CD14-positive monocyte (primary cell): ENCODE measurements around the gene CARMIL1. TPM values are rescaled to one million over a fixed set of nuclear protein-coding genes. Genes with fewer than 3 reads are reported as not detected.

Experiments
- DNase-seq, 3 donors: peaks; one replicate each; pipeline ENCODE4 v3.0.0-alpha.2; 2011 to 2022
- H2AFZ ChIP-seq: 2 replicates; pipeline ENCODE4 v1.6.0; 2012; ENCODE audit warnings: mild to moderate bottlenecking, low read depth, low read length, inconsistent platforms; ENCODE audit not compliant: insufficient read depth, poor library complexity, severe bottlenecking
- H3K27ac ChIP-seq, 2 donors: 1 replicate in 1 of 2; 2 replicates in 1 of 2; pipeline ENCODE4 v1.5.1; 2012 to 2013; ENCODE audit warnings: low read length in 2 of 2, control low read depth in 1 of 2, inconsistent platforms in 1 of 2, low read depth in 1 of 2, mild to moderate bottlenecking in 1 of 2
- H3K27me3 ChIP-seq, 2 donors: one replicate each; pipeline versions ENCODE4 v1.6.0 to v1.6.1; 2011 to 2013; ENCODE audit warnings: low read length in 2 of 2; ENCODE audit not compliant: control insufficient read depth in 2 of 2, insufficient read depth in 2 of 2
- H3K36me3 ChIP-seq, 2 donors: replicated peaks in 1 of 2; 1 replicate in 1 of 2; 2 replicates in 1 of 2; pipeline versions ENCODE4 v1.5.1 to v1.6.1; 2012 to 2013; ENCODE audit warnings: low read length in 2 of 2, control low read depth in 1 of 2, inconsistent platforms in 1 of 2, mild to moderate bottlenecking in 1 of 2; ENCODE audit not compliant: insufficient read depth in 2 of 2, control insufficient read depth in 1 of 2
- H3K4me1 ChIP-seq, 2 donors: 1 replicate in 1 of 2; 2 replicates in 1 of 2; pipeline versions ENCODE4 v1.5.1 to v1.6.1; 2012 to 2013; ENCODE audit warnings: low read length in 2 of 2, control low read depth in 1 of 2, inconsistent platforms in 1 of 2, mild to moderate bottlenecking in 1 of 2, moderate library complexity in 1 of 2; ENCODE audit not compliant: insufficient read depth in 2 of 2, control insufficient read depth in 1 of 2
- H3K4me2 ChIP-seq: replicated peaks from 2 replicates; pipeline ENCODE3; 2012; ENCODE audit warnings: low read length, moderate library complexity, mild to moderate bottlenecking; ENCODE audit not compliant: poor library complexity, severe bottlenecking; ENCODE audit errors: extremely low read depth
- H3K4me3 ChIP-seq, 3 experiments: fragments of 200-600 bp in 1 of 3; sonication (generic) in 1 of 3; replicated peaks in 1 of 3; 1 replicate in 2 of 3; 2 replicates in 1 of 3; pipeline ENCODE4 v1.5.1; 2011 to 2013; ENCODE audit warnings: low read length in 3 of 3, mild to moderate bottlenecking in 3 of 3, control low read depth in 2 of 3, low read depth in 2 of 3, inconsistent platforms in 1 of 3, moderate library complexity in 1 of 3
- H3K79me2 ChIP-seq: 2 replicates; pipeline ENCODE4 v1.6.0; 2012; ENCODE audit warnings: mild to moderate bottlenecking, control low read depth, inconsistent platforms, low read length, moderate library complexity; ENCODE audit not compliant: insufficient read depth
- H3K9ac ChIP-seq: 2 replicates; pipeline ENCODE4 v1.6.0; 2017; ENCODE audit warnings: low read length, mild to moderate bottlenecking; ENCODE audit not compliant: insufficient read depth, poor library complexity, severe bottlenecking
- H3K9me3 ChIP-seq, 2 donors: replicated peaks in 1 of 2; 1 replicate in 1 of 2; 2 replicates in 1 of 2; pipeline versions ENCODE4 v1.5.1 to v1.6.1; 2012 to 2013; ENCODE audit warnings: low read length in 2 of 2, control low read depth in 1 of 2; ENCODE audit not compliant: control insufficient read depth in 1 of 2, insufficient read depth in 1 of 2
- H4K20me1 ChIP-seq: 2 replicates; pipeline ENCODE4 v1.6.0; 2012; ENCODE audit warnings: mild to moderate bottlenecking, low read length, control low read depth, moderate library complexity; ENCODE audit not compliant: insufficient read depth
- H3K27ac Mint-ChIP-seq, 7 donors: one replicate each; pipeline ENCODE4 v1.8.0; 2020; ENCODE audit warnings: mild to moderate bottlenecking in 7 of 7, mixed read lengths in 7 of 7, moderate library complexity in 6 of 7, inconsistent platforms in 2 of 7
- H3K27me3 Mint-ChIP-seq, 3 donors: one replicate each; pipeline ENCODE4 v1.8.0; 2021 to 2022; ENCODE audit warnings: low read depth in 3 of 3, mild to moderate bottlenecking in 3 of 3, mixed read lengths in 3 of 3, moderate library complexity in 3 of 3, inconsistent platforms in 1 of 3
- H3K36me3 Mint-ChIP-seq, 2 donors: one replicate each; pipeline ENCODE4 v1.8.0; 2020; ENCODE audit warnings: mixed read lengths in 2 of 2, inconsistent platforms in 1 of 2, mild to moderate bottlenecking in 1 of 2
- H3K4me1 Mint-ChIP-seq: one replicate; pipeline ENCODE4 v1.8.0; 2020; ENCODE audit warnings: mild to moderate bottlenecking, mixed read lengths
- H3K4me3 Mint-ChIP-seq, 2 donors: one replicate each; pipeline ENCODE4 v1.8.0; 2020; ENCODE audit warnings: mild to moderate bottlenecking in 2 of 2, mixed read lengths in 2 of 2, moderate library complexity in 1 of 2
- H3K9me3 Mint-ChIP-seq, 7 donors: one replicate each; pipeline ENCODE4 v1.8.0; 2020 to 2022; ENCODE audit warnings: mixed read lengths in 7 of 7, mild to moderate bottlenecking in 6 of 7, moderate library complexity in 6 of 7, inconsistent platforms in 2 of 7
- WGBS: methylation state at CpG from one replicate; pipeline ENCODE4 v1.1.5; 2013; ENCODE audit warnings: missing lambda C conversion rate; ENCODE audit not compliant: insufficient coverage; 5-methylcytosine and 5-hydroxymethylcytosine counted together
- intact Hi-C, 2 donors: fragments of 100-400 bp; cut with micrococcal nuclease; formaldehyde crosslinking; loops; one replicate each; pipeline versions ENCODE4 v1.15.0 to v1.15.1; 2023
- polyA plus RNA-seq, 3 donors: library from polyadenylated mRNA; depleted of rRNA in 1 of 3; unstranded in 2 of 3; stranded (reverse) in 1 of 3; fragments of 300-500 nt in 2 of 3; fragments of >200 nt in 1 of 3; fragmentation: Illumina TruSeq in 2 of 3; gene quantifications; 1 replicate in 2 of 3; 2 replicates in 1 of 3; pipeline ENCODE4 v1.2.3, GENCODE V29; 2012 to 2021
- TF ChIP-seq, protein P1 (sequence below): fragments of 200-600 bp; IDR thresholded peaks from one replicate; pipeline ENCODE4 v1.8.0; 2022; ENCODE audit warnings: antibody characterized with exemption, mild to moderate bottlenecking

CARMIL1 gene
- polyA plus RNA-seq, 3 donors: 0.30 to 0.49 (median 0.41) TPM

DNA sequence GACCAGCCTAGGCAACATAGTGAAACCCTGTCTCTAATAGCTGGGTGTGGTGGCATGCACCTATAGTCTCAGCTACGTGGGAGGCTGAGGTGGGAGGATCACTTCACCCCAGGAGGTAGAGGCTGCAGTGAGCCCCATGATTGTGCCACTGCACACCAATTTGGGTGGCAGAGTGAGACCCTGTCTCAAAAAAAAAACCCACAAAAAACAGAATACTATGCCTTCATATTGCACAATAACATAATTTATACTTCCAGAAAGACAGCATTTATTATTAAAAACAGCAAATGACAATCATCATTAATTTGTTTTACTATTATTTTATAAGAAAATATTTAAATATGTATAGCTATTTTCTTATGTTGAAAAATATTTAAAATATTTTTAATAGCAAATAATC is 30.0 kb upstream of the CARMIL1 start:
- H3K27me3 Mint-ChIP-seq: peaks cover 1 to 2% (median 1%) of the 10 kb centered on the region in 3 donors
- H3K9me3 Mint-ChIP-seq: no peaks in the 10 kb centered on the region
- H3K27ac Mint-ChIP-seq: no peak overlapping the region
- H4K20me1 ChIP-seq: no peaks in the 10 kb centered on the region
- H3K4me3 Mint-ChIP-seq: no peak overlapping the region
- no peaks in the 10 kb centered on the region for H3K36me3 ChIP-seq
- H3K27ac ChIP-seq: no peak overlapping the region
- H3K36me3 Mint-ChIP-seq: no peaks in the 10 kb centered on the region
- H3K79me2 ChIP-seq: no peaks in the 10 kb centered on the region
- WGBS: 80% methylated on average over 1 of the region's 1 CpG
- no peaks in the 10 kb centered on the region for H3K9me3 ChIP-seq
- no peaks in the 10 kb centered on the region for H3K4me1 Mint-ChIP-seq
- no peak for DNase-seq
- intact Hi-C loops: no loop called here
- TF ChIP-seq, protein P1, sequence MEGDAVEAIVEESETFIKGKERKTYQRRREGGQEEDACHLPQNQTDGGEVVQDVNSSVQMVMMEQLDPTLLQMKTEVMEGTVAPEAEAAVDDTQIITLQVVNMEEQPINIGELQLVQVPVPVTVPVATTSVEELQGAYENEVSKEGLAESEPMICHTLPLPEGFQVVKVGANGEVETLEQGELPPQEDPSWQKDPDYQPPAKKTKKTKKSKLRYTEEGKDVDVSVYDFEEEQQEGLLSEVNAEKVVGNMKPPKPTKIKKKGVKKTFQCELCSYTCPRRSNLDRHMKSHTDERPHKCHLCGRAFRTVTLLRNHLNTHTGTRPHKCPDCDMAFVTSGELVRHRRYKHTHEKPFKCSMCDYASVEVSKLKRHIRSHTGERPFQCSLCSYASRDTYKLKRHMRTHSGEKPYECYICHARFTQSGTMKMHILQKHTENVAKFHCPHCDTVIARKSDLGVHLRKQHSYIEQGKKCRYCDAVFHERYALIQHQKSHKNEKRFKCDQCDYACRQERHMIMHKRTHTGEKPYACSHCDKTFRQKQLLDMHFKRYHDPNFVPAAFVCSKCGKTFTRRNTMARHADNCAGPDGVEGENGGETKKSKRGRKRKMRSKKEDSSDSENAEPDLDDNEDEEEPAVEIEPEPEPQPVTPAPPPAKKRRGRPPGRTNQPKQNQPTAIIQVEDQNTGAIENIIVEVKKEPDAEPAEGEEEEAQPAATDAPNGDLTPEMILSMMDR: no peak
- H3K27me3 ChIP-seq: no peaks in the 10 kb centered on the region
- no peak overlapping the region for H3K4me2 ChIP-seq
- H3K4me1 ChIP-seq: no peaks in the 10 kb centered on the region
- no peak overlapping the region for H3K4me3 ChIP-seq
- no peak overlapping the region for H3K9ac ChIP-seq
- no peak overlapping the region for H2AFZ ChIP-seq

DNA sequence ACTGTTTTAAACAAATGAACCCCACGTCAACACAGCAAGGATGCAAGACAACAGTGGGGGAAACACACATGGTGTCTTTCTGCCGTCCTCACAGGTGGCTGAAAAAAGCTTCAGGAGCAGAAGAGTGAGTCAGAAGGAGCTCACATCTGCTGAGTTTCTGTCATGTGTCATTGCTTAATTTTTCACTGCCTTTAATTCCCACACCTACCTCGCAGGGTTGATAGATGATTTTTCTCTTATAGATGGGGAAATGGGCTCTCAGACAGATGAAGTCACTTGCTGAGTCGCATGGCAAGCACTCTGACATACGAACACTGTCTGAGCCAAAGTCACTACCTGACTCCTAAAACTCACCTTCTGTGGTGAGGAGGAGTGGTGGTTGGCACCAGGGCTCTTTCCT is 28.3 kb upstream of the CARMIL1 start:
- Histone ChIP-seq H3K4me2 (no peak overlapping the region), H3K27ac (no peak overlapping the region), H3K79me2 (no peaks in the 10 kb centered on the region), H3K4me3 (no peak overlapping the region), H2AFZ (no peak overlapping the region), H3K36me3 (no peaks in the 10 kb centered on the region), H4K20me1 (no peaks in the 10 kb centered on the region), H3K9ac (no peak overlapping the region), H3K4me1 (no peaks in the 10 kb centered on the region), H3K9me3 (no peaks in the 10 kb centered on the region), H3K27me3 (no peaks in the 10 kb centered on the region)
- no peak overlapping the region for H3K4me3 Mint-ChIP-seq
- H3K4me1 Mint-ChIP-seq: no peaks in the 10 kb centered on the region
- no peaks in the 10 kb centered on the region for H3K36me3 Mint-ChIP-seq
- no peak for DNase-seq
- H3K9me3 Mint-ChIP-seq: no peaks in the 10 kb centered on the region
- WGBS: 69% methylated on average over 2 of the region's 5 CpGs
- TF ChIP-seq, protein P1: no peak
- H3K27me3 Mint-ChIP-seq: peaks cover 0 to 1% (median 0%) of the 10 kb centered on the region in 3 donors
- intact Hi-C loops: no loop called here
- no peak overlapping the region for H3K27ac Mint-ChIP-seq
